ENCODE measurements around the gene MLX. TPM values are rescaled to one million over a fixed set of nuclear protein-coding genes. Genes with fewer than 3 reads are reported as not detected.
A peak's percentile ranks its signal among the peaks of the same experiment; 100 is the strongest.
"Not testable (repeated sequence)": the region's sequence is repeated elsewhere in the genome, so short reads cannot be mapped to it uniquely, and the experiment has no call there.

The MLX gene
- total RNA-seq, 1 donor from 2014 or later = 69.1 TPM

- DNase-seq = no peak
Observed at GRCh38 chr17:42548993-42549755, 17.7 kb upstream of the MLX start.

GRCh38 chr17:42552736-42553135 is 14.2 kb upstream of the MLX start, which contains the start of gene HSD17B1:
Gene HSD17B1, plus strand, starts transcription at chr17:42552923. Its CDS starts 11 bp downstream, at chr17:42552934.
- DNase-seq = peak; percentile 35
- not testable (repeated sequence) for ATAC-seq (ENCODE audit: poor library complexity)

More at GRCh38 chr17:42548993-42549755, 17.7 kb upstream of the MLX start:
- intact Hi-C loops (cut with DNase I) = no loop called here
- no peak for ATAC-seq (ENCODE audit: poor library complexity)

GRCh38 chr17:42553161-42553818 is 13.6 kb upstream of the MLX start:
- ATAC-seq (ENCODE audit: poor library complexity) = no peak
- intact Hi-C loops (cut with DNase I) = no loop called here
- peak; percentile 46 for DNase-seq

More at GRCh38 chr17:42552736-42553135, 14.2 kb upstream of the MLX start, which contains the start of gene HSD17B1:
- intact Hi-C loops (cut with DNase I) = not testable (repeated sequence)

DNA sequence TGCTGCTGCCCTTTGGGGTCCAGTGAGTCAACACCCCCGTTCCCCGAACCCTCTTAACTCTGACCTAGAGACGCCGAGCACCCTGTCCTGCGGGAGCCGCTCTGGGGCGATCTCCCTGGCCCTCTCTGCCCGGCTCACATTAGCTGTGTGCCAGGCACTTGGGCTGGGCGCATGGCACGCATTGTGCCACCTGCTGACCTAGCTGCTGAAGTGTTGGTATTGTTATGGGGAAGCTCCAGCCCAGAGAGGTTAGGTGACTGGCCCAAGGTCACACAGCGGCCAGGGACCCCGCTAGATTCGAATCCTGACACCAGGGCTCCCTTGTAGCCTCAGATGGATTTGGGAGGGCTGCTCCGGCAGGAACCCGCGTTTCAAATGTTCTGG is 13.0 kb upstream of the MLX start:
- DNase-seq (peak; percentile 42), ATAC-seq (ENCODE audit: poor library complexity) (peak; percentile 2)
- intact Hi-C loops (cut with DNase I) = no loop called here

DNA sequence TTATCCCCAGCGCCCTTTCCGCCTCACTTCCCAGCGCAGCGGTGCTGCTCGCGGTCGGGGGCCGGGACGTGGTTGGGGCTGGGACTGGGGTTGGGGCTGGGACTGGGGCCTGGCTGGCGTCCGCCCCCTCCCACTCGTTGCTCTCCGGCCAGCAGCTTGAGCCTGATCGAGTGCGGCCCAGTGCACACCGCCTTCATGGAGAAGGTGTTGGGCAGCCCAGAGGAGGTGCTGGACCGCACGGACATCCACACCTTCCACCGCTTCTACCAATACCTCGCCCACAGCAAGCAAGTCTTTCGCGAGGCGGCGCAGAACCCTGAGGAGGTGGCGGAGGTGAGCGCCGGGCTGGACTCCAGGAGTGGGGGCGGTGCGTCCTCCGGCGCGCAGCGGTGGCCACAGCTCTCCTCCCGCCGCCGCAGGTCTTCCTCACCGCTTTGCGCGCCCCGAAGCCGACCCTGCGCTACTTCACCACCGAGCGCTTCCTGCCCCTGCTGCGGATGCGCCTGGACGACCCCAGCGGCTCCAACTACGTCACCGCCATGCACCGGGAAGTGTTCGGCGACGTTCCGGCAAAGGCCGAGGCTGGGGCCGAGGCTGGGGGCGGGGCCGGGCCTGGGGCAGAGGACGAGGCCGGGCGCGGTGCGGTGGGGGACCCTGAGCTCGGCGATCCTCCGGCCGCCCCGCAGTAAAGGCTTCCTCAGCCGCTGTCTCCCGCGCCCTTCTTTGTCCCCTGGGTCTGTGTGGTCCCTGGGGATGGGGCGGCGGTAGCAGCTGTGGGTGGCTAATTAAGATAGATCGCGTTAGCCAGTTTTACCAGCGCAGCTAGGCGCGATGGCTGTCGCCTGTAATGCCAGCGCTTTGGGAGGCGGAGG is 12.4 kb upstream of the MLX start:
- ATAC-seq (ENCODE audit: poor library complexity) (peak; percentile 94), DNase-seq (peak; percentile 93)
- intact Hi-C loops (cut with DNase I) = no loop called here

GRCh38 chr17:42555122-42555622 is 11.7 kb upstream of the MLX start:
- no peak for DNase-seq
- ATAC-seq (ENCODE audit: poor library complexity) = peak; percentile 1
- intact Hi-C loops (cut with DNase I) = no loop called here

- intact Hi-C loops (cut with DNase I); DNase-seq; ATAC-seq (ENCODE audit: poor library complexity): not testable (repeated sequence)
Observed at GRCh38 chr17:42555961-42556617, 10.8 kb upstream of the MLX start.

DNA sequence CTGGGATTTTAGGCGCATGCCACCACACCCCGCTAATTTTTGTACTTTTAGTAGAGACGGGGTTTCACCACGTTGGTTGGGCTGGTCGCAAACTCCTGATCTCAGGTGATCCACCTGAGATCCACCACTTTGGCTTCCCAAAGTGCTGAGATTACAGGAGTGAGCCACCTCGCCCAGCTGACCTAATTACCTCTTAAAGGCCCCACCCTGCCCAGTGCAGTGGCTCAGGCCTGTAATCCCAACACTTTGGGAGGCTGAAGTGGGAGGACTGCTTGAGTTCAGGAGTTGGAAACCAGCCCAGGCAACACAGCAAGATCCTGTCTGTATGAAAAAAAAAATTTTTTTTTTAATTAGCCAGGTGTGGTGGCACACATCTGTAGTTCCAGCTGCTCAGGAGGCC is 7.8 kb upstream of the MLX start:
- intact Hi-C loops (cut with DNase I) = no loop called here
- DNase-seq = no peak

GRCh38 chr17:42560246-42560645 is 6.7 kb upstream of the MLX start:
- intact Hi-C loops (cut with DNase I) = no loop called here
- ATAC-seq (ENCODE audit: poor library complexity) = no peak
- DNase-seq = no peak

More for the DNA sequence above, 7.8 kb upstream of the MLX start:
- no peak for ATAC-seq (ENCODE audit: poor library complexity)

- intact Hi-C loops (cut with DNase I) = no loop called here
- ATAC-seq (ENCODE audit: poor library complexity) = peak; percentile 85
- DNase-seq = peak; percentile 98
Observed at GRCh38 chr17:42561897-42562387, 5.0 kb upstream of the MLX start, which contains the start of gene COASY. Gene COASY, plus strand, starts transcription at chr17:42562148. Its CDS starts 475 bp downstream, at chr17:42562623.

GRCh38 chr17:42562388-42563142 is 4.3 kb upstream of the MLX start:
- peak; percentile 55 for DNase-seq
- intact Hi-C loops (cut with DNase I) = no loop called here
- no peak for ATAC-seq (ENCODE audit: poor library complexity)

DNA sequence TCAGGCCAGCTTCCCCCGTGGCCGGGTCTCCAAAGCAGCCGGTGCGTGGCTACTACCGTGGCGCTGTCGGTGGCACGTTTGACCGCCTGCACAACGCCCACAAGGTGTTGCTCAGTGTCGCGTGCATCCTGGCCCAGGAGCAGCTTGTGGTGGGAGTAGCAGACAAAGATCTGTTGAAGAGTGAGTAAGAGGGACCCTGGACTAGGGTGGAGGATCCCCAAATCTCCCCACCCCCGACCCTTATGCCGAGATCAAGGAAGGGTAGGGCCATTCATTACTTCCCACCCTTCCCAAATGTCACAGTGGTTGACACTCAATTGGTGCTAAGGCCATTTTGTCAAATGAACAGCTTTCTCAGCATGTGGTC is 3.8 kb upstream of the MLX start:
- intact Hi-C loops (cut with DNase I) = no loop called here
- DNase-seq (no peak), ATAC-seq (ENCODE audit: poor library complexity) (no peak)

DNA sequence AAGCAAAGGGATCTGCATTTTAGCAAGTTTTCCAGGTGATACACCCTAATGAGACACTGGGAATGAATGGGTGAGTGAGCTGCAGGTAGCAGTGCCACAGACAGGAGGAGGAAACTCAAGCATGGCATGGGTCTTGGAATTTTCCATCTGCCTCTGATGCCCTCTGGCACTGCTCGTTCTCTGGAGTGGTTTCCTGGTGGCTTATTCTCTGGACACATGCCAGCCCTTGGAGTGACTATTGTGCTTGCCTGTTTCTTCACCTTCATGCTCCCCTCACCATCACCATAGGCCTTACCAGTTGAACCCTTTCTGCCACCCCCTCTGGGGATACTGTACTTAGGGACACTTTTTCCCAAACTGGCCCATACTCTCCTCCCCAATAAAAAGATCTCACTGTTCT is 3.4 kb upstream of the MLX start:
- intact Hi-C loops (cut with DNase I) = no loop called here
- DNase-seq (peak; percentile 14), ATAC-seq (ENCODE audit: poor library complexity) (no peak)

DNA sequence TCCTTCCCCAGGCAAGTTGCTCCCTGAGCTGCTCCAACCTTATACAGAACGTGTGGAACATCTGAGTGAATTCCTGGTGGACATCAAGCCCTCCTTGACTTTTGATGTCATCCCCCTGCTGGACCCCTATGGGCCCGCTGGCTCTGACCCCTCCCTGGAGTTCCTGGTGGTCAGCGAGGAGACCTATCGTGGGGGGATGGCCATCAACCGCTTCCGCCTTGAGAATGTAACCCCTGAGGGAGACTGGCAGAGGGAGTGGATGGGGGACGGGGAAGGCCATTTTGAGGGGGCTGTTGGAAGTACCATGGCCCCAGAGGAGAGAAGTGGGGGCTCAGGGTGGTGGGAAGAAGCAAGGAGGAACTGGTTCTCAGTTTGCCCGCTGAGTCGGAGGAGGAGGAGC is 3.0 kb upstream of the MLX start:
- intact Hi-C loops (cut with DNase I) = no loop called here
- DNase-seq (peak; percentile 11), ATAC-seq (ENCODE audit: poor library complexity) (no peak)

DNA sequence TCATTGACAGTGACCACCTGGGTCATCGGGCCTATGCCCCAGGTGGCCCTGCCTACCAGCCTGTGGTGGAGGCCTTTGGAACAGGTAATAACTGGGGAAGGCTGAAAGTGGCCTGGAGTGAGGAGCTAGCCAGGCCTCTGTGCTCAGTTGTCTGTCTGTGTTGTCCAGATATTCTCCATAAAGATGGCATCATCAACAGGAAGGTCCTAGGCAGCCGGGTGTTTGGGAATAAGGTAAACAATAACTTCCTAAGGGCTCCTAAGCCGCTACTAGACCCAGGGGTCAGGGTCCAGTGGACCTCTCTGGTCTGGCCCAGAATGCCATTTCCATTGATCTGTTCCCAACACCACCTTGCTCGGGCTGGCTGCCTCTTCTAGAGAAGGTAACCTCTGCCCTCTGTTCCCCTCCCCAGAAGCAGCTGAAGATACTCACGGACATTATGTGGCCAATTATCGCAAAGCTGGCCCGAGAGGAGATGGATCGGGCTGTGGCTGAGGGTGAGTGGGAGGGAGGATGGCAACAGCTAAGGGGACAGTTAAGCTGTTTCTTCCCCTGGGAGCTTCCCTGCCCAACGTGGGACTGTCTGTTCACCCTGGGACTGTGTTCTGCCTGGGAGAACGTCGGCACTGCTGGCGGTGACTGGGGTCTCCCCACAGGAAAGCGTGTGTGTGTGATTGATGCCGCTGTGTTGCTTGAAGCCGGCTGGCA is 1.9 kb upstream of the MLX start:
- intact Hi-C loops (cut with DNase I) = no loop called here
- ATAC-seq (ENCODE audit: poor library complexity) = no peak
- peak; percentile 17 for DNase-seq

DNA sequence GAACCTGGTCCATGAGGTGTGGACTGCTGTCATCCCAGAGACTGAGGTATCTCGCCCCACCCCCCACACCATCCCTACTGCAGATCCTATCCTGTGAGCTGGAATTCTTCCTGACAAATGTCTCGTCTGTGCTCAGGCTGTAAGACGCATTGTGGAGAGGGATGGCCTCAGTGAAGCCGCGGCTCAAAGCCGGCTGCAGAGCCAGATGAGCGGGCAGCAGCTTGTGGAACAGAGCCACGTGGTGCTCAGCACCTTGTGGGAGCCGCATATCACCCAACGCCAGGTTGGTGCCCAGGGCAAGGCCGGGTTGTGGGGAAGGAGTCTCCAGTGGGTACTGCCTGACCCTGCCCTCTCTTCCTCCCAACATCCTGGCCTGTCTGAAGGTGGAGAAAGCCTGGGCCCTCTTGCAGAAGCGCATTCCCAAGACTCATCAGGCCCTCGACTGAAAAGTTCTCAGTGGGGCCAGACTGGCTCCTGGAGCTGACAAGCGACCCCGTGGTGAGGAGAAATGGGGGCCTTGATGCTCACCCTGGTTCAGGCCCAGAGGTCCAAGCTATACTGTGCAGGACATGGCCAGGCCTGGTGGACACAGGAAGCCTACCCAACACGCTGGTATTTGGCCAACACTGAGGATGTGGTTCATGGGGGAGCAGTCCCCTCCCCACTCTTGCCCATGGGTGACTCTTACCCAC is 1.2 kb upstream of the MLX start:
- ATAC-seq (ENCODE audit: poor library complexity) (no peak), DNase-seq (peak; percentile 33)
- intact Hi-C loops (cut with DNase I) = no loop called here
